Endothelial cell of umbilical vein (primary cell): ENCODE measurements around the gene BRME1.

Experiments
- CTCF ChIP-seq, 2 donors: IDR thresholded peaks; 1 replicate in 1 of 2; 2 replicates in 1 of 2; pipeline ENCODE4 v1.5.1; 2011; ENCODE audit warnings: low read length in 2 of 2, mild to moderate bottlenecking in 2 of 2, moderate library complexity in 2 of 2, control low read depth in 1 of 2, inconsistent platforms in 1 of 2, low read depth in 1 of 2; ENCODE audit not compliant: insufficient read depth in 1 of 2; ENCODE audit errors: extremely low read depth in 1 of 2
- EZH2 ChIP-seq: IDR thresholded peaks from 2 replicates; pipeline ENCODE4 v1.6.1; 2012; ENCODE audit warnings: borderline replicate concordance, low read depth, mild to moderate bottlenecking, moderate library complexity, low read length, inconsistent platforms; ENCODE audit not compliant: severe bottlenecking
- JUN ChIP-seq: IDR thresholded peaks from 2 replicates; pipeline ENCODE4 v1.6.1; 2011; ENCODE audit warnings: borderline replicate concordance, low read depth; ENCODE audit not compliant: insufficient read length, insufficient read depth
- MAX ChIP-seq: IDR thresholded peaks from 2 replicates; pipeline ENCODE4 v1.6.1; 2011; ENCODE audit not compliant: insufficient read depth, insufficient read length
- MYC ChIP-seq: IDR thresholded peaks from one replicate; pipeline ENCODE4 v1.6.1; 2011; ENCODE audit warnings: mild to moderate bottlenecking, low read depth, low read length
- POLR2A ChIP-seq: IDR thresholded peaks from 2 replicates; pipeline ENCODE4 v1.6.1; 2012; ENCODE audit warnings: low read depth, mild to moderate bottlenecking, control low read depth, low read length
- POLR2AphosphoS5 ChIP-seq: IDR thresholded peaks from 2 replicates; pipeline ENCODE4 v1.6.1; 2012; ENCODE audit warnings: low read depth, mild to moderate bottlenecking, control low read depth, low read length, moderate library complexity; ENCODE audit not compliant: insufficient read depth

DNA sequence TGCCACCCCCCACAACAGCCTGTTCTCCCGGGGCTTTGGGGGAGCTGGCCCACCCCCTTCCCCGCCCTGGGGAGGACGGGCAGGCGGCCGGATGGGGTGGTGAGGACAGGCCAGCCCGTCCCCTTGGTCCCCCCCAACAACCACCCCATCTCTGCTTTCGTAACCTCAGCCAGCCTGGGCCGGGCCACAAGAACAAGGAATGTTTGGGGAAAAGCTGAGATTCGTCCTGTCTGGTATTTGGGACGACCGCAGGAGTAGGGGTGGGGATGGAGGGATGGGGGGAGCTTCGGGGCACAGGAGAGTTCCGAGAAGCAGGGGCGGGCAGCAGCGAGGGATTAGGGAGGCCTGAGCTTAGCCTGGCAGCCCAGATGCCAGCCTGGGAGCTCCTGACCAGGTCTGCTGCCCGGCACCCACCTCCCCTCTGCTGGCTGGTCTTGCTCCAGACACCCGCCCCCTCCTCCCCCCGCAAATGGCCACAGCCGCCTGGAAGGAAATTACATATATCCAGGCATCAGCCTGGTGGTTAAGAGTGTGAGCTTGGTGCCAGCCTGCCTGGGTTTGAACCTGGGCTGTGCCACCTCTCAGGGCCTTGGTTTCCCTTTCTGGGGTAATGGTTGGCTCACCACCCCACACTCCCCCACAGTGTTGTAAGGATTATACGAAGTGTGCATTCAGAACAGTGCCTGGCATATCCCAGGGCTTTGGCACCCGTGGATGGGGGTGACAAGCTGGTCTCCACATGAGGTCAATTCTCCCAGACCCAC, 32.6 kb upstream of the BRME1 start, which contains the start of gene PODNL1:
- TF ChIP-seq CTCF (IDR thresholded peaks at IDR 0.05; ENCODE audit: extremely low read depth in 1 of 2, insufficient read depth in 1 of 2, low read depth in 1 of 2, low read length in 2 of 2) (no peak), POLR2A (no peak), EZH2 (peak; percentile 53), MYC (no peak), POLR2AphosphoS5 (no peak), MAX (no peak), JUN (no peak)
